Fibroblast of skin of left biceps (primary cell): ENCODE results near the gene PPARA.

ENCODE experiments used
- DNase-seq, 2 experiments: peaks; one replicate each; pipeline ENCODE4 v3.0.0-alpha.2; 2013; ENCODE audit warnings: low read depth in 2 of 2

The PPARA gene

GRCh38 chr22:46150034-46150654 is at the start of gene PPARA:
Gene PPARA, plus strand, starts transcription at chr22:46150526. Its CDS starts 47,858 bp downstream, at chr22:46198384.
- peak; percentile 24 to 30 for DNase-seq

- no peak for DNase-seq
These were observed 48.2 kb upstream of the PPARA start for GRCh38 chr22:46102159-46102558.

DNA sequence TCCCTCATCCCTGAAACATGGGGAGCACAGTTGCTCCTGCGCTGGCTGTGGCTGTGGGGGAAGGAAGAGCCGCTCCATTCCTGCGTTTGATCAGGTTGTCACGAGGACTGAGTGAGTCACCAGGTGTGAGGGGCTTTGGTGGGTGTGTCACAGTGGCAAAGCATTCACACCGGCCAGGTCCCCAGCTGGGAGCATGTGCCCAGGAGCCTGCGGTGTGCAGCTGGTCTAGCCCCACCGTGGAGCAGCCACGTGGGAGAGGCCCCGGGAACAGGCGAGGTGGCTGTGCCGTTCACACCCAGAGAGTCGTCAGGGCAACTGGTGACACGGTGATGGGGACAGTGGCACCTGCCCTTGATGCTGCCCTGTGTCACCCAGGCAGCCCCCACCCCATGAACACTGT is 47.6 kb upstream of the PPARA start:
- no peak for DNase-seq

- DNase-seq: no peak
These were observed 47.1 kb upstream of the PPARA start for GRCh38 chr22:46103181-46103580.

- no peak for DNase-seq
These were observed 46.7 kb upstream of the PPARA start for GRCh38 chr22:46103664-46104063.

- no peak for DNase-seq
These were observed 46.0 kb upstream of the PPARA start for GRCh38 chr22:46104170-46104880.

DNA sequence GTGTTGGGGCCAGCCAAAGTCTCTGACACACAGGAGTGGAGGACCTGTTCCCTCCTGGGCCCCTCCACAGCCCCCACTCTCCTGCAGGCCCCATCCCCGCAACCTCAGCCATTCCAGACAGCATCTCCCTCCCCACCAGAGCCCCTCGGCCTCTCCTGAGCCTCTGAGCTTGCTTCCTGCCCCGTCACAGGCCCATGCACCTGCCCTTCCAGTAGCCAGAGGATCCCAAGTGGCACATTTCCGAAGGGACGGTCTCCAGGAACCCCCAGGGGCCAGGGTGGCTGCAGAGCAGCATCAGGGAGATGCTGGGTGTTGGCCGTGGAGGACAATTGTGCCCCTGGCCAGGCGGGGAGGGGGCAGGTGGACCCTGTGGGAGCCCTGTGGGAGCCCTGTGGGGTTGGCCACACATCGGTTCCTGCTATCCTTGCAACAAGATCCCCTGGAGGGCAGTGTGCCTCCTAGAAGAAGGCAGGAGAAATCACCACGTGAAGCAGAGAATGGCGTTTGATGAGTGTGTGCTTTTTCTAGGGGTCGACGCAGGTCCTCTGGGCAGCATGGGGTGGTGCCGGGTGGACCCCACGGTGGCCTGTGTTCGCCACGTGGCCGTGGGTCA is 45.3 kb upstream of the PPARA start:
- no peak for DNase-seq

GRCh38 chr22:46105494-46106278 is 44.6 kb upstream of the PPARA start:
- peak in 1 of 2 experiments; percentile 36 for DNase-seq

DNA sequence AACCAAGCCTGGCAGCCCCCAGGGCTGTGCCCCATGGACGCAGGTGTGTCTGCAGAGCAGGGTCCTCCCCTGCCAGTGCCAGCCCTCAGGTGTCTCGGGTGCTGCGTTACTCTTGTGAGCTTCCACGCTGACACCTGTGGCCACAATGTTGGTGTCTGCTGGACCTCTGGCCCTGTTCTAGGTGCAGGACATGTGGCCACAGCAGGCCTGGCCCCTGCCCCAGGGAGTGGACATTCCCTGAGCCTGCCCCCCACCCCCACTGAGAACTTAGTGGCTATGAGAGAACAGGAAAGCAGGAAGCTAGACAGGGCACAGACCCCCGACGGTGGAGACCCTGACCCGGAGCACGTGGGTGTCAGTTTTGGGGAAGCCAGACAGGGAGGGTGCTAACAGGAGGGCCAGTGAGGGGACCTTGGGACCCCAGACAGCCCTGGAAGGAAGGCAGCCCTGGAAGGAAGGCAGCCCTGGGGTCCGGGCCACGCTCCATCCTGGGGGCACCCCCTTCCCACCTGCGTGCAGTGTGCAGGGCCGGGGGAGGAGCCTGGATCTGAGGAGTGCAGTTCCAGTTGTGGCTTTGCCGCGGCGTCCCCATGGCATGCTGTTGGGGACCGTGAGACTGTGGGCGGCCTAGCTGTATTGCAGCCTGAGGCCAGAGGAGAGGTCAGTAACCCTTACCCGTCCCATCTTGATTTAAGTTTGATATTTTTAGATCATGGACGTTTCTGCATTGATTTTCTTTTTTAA is 43.9 kb upstream of the PPARA start:
- DNase-seq: no peak

DNA sequence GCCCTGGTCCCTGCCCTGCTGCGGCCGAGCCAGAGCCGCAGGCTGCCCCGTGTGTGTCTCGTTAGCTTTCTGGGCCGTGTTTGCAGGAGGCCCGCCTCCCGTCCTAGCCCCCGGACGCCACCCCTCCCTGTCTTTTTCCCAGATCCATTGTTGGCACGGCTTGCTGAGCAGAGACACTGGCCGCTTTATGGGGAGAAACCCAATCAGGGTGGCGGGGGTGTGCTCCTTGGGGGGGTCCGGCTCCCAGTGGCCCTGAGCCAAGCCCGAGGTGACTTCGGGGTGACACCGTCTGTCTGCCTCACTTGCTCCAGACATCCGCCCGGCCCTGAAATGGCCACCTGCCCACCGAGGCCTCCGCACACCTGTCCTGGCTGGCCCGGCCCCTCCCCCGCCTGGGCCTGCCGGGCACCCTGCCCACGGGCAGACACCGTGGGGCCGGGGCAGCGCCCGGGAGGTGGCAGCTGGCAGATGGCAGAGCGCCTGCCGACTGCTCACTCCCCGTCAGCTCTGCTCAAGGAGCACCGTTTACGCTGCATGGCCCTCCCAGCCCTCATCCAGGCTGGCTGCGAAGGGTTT is 43.1 kb upstream of the PPARA start:
- no peak for DNase-seq

DNA sequence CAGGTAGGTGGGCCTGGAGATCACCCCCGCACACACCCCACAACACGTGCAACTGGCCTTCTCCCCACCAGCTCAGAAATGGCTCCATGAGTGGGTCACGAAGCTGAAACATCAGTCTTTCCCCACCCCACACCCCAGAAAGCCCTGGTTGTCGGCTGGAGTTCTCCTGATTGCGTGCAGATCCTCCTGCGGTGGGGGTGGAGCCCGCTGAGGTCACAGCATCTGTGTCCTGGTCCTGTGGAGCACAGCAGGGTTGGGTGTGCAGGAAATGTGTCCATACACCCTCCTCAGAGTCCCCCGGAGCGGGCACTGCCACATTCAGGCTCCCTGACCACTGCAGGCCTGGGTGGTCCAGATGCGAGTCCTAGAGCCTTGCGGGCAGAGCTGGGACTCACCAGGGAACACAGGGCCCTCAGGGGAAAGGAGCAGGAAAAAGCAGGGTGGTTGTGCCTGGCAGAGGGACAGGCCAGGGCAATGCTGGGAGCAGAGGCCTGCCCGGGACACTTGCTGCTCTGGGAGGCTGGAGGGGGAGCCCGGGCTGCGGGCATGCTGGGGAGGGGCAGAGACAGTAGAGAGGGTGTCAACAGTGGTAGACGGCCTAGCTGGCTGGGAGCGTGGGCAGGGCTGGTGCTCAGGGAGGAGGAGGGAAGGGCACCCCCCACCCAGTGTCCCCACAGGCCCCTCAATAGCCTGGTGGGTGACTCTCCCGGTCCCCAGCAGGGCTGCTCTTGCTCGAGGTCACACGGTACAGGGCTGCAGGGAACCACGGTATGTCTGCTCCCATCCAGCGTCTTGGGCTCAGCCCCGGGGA is 42.4 kb upstream of the PPARA start:
- DNase-seq: no peak

DNA sequence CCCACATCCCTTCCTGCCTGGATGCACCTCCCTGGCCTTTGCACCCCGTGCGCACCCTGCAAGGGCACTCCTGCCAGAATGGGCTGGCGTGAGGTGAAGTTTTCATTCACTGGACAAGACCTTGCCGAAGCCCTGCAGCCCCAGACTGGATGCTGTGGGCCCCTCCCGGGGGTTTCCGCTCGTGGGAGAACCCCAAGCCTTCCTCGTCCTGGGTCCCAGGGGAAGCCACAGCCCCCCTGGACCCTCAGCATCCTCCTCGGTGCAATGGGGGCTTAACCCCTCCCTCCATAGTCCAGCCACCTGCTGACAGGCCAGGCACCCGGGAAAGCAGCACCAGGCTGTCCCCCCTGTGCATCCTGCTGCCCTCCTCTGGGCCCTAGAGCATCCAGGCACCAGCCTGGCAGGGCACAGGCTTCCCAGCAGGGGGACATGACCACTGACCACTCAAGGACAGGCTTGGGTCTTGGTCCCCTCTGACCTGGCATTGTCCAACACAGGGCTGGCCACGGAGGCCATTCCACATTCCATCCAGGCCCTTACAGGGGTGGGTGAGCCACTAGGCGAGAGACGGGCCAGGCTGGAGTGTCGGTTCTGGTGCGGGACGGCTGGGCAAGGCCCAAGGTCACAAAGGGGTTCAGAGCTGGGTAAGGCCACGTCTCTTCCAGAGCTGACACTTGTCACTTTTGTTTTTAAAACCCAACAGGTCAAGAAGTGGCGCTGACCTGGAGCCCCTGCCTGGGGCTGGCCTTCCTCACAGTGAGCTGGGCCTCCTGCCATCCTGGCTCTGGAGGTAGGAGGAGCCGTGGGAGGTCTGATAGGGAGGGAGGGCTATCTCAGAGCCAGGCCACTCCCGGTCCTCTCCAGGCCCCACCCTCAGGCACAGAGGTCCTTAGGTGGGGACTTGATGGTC is 41.5 kb upstream of the PPARA start:
- no peak for DNase-seq

GRCh38 chr22:46109474-46110003 is 40.8 kb upstream of the PPARA start:
- no peak for DNase-seq

- DNase-seq: no peak
These were observed 40.1 kb upstream of the PPARA start for GRCh38 chr22:46110215-46110614.

DNA sequence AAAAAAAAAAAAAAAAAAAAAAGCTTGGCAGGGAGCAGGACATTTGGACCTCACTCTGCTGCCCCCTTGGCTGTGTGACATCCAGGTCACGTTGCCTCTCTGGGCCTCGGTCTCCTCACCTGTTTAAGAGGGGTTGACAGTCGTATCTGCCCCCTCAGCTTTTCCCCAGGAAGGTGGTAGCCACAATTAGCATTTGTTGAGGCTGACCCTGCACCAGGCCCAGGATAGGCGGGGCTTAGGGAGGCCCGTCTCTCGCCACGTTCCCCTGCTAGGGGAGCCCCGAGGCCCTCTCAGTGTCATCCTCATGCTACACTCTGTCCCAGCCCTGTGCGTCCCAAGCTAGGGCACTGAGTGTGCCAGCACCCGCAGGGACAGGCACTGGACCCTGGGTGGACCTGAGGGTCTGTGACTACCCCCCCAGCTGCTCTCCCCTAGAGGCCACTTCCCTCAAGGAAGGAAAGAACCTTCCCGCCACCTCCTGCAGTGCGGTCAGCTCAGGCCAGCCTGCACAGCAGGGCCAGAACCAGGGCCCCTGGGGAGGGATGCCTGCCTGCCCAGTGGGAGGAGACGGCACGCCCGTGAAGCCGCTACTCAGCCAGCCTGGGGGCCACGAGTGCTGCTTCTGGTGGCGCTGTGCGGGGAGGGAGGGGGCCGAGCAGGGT is 38.5 kb upstream of the PPARA start:
- no peak for DNase-seq

DNA sequence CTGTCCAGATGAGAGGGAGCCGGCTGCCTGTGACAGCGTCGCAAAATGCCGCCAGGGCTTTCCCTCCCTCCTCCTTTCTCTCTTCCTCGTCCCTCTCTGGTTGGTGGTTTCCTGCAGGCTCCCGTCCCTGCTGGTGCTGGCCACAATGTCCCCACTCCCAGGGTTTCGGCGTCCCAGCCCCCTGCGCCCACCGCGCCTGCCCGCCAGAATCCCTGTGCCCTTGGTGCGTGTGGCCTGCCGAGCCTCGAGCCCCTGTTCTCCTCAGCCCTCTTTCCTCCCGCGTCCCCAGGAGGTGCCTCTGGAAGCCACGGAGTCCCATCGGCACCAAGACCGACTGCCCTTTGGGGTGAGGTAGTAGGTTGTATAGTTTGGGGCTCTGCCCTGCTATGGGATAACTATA is 37.9 kb upstream of the PPARA start:
- DNase-seq: no peak

DNA sequence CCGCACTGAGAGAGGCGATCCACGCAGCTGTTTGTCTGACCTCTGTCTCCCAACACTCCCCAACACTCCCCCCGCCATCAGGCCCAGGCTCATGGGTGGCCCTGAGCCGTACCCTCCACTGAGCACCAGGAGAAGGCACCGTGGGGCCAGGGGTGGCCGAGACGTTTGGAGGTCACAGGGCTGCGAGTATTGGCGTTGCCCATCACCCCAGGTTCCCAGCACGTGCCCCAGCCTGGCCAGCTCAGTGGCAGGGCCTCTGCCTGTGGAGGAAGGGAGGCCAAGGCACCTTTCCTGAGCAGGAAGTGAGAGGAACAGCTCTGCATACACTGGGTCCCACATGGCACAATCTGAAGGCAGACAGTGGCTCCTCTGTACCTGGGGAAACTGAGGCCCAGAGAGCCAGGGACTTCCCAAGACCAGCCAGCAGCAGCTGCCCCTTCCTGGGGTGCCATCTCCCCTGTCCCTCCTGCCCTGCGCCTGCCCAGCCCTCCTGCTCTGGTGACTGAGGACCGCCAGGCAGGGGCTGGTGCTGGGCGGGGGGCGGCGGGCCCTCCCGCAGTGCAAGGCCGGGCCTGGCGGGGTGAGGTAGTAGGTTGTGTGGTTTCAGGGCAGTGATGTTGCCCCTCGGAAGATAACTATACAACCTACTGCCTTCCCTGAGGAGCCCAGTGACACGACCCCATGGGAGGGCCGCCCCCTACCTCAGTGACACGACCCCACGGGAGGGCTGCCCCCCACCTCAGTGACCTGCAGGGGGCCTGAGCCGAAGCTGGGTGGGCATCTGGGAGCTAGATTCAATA is 37.0 kb upstream of the PPARA start:
- DNase-seq: no peak
